ENCODE measurements around the gene SDF2.

- TF ChIP-seq SP1 (IDR thresholded peaks at IDR 0.05) = no peak
- no peak for TF ChIP-seq ARNT (IDR thresholded peaks at IDR 0.05)
- TF ChIP-seq TARDBP (IDR thresholded peaks at IDR 0.05) = no peak
- no peak for TF ChIP-seq HDGF (IDR thresholded peaks at IDR 0.05; ENCODE audit: borderline replicate concordance)
- TF ChIP-seq FOXM1 (IDR thresholded peaks at IDR 0.05; ENCODE audit: borderline replicate concordance) = no peak
- no peak for TF ChIP-seq PKNOX1 (IDR thresholded peaks at IDR 0.05)
- no peak for TF ChIP-seq FOXA1 (IDR thresholded peaks at IDR 0.05)
- TF ChIP-seq ZNF384 (IDR thresholded peaks at IDR 0.05) = no peak
- no peak for TF ChIP-seq SUZ12 (IDR thresholded peaks at IDR 0.05)
- no peak for TF ChIP-seq BHLHE40 (IDR thresholded peaks at IDR 0.05; ENCODE audit: borderline replicate concordance)
- TF ChIP-seq L3MBTL2 (conservative IDR thresholded peaks at IDR 0.05) = no peak
Measured at GRCh38 chr17:28648698-28649097, 13.0 kb downstream of the SDF2 start.

Data from HEK293T (cell line).